ENCODE results near the gene NOTUM.
A peak's percentile ranks its signal among the peaks of the same experiment; 100 is the strongest.

The NOTUM gene

GRCh38 chr17:81908793-81909192 is 52.2 kb downstream of the NOTUM start:
- Histone ChIP-seq H3K9me2 (replicated peaks; ENCODE audit: control insufficient read depth, low read length) (no peaks in the 10 kb centered on the region), H3K4me3 (ENCODE audit: low read length) (no peak overlapping the region), H3K79me2 (ENCODE audit: control insufficient read depth, low read length) (peaks cover 17% of the 10 kb centered on the region), H3K27ac (ENCODE audit: low read depth, low read length) (no peak overlapping the region), H3K27me3 (ENCODE audit: control insufficient read depth, low read length) (no peaks in the 10 kb centered on the region), H4K20me1 (ENCODE audit: control insufficient read depth, insufficient read depth, low read depth, low read length) (no peaks in the 10 kb centered on the region; the same call in 1 of the 2 replicates), H3F3A (ENCODE audit: control insufficient read depth, insufficient read depth) (peaks cover 10% of the 10 kb centered on the region), H3K36me3 (ENCODE audit: control insufficient read depth, low read length) (peaks cover 71% of the 10 kb centered on the region), H3K4me2 (ENCODE audit: low read length) (no peak overlapping the region), H3K9me3 (ENCODE audit: control insufficient read depth, insufficient read depth, low read length) (no peaks in the 10 kb centered on the region), H3K4me1 (ENCODE audit: control insufficient read depth, low read length) (peaks cover 17% of the 10 kb centered on the region)
- TF ChIP-seq CTCF (IDR thresholded peaks at IDR 0.05; ENCODE audit: low read depth, low read length, poor library complexity, severe bottlenecking) (no peak), EZH2phosphoT487 (IDR thresholded peaks at IDR 0.05; ENCODE audit: borderline replicate concordance, low read length) (no peak)

- H3K79me2 ChIP-seq (ENCODE audit: control insufficient read depth, low read length): peaks cover 17% of the 10 kb centered on the region
- no peaks in the 10 kb centered on the region for H3K9me3 ChIP-seq (ENCODE audit: control insufficient read depth, insufficient read depth, low read length)
- H3K4me1 ChIP-seq (ENCODE audit: control insufficient read depth, low read length): peaks cover 17% of the 10 kb centered on the region
- peaks cover 63% of the 10 kb centered on the region for H3K36me3 ChIP-seq (ENCODE audit: control insufficient read depth, low read length)
- peaks cover 6% of the 10 kb centered on the region; the same call in 1 of the 2 replicates for H3F3A ChIP-seq (ENCODE audit: control insufficient read depth, insufficient read depth)
- no peak overlapping the region for H3K4me2 ChIP-seq (ENCODE audit: low read length)
- no peaks in the 10 kb centered on the region for H3K27me3 ChIP-seq (ENCODE audit: control insufficient read depth, low read length)
- peak; percentile 37 for TF ChIP-seq CTCF (IDR thresholded peaks at IDR 0.05; ENCODE audit: low read depth, low read length, poor library complexity, severe bottlenecking)
- TF ChIP-seq EZH2phosphoT487 (IDR thresholded peaks at IDR 0.05; ENCODE audit: borderline replicate concordance, low read length): no peak
- no peak overlapping the region for H3K4me3 ChIP-seq (ENCODE audit: low read length)
- no peak overlapping the region for H3K27ac ChIP-seq (ENCODE audit: low read depth, low read length)
- H3K9me2 ChIP-seq (replicated peaks; ENCODE audit: control insufficient read depth, low read length): no peaks in the 10 kb centered on the region
- no peaks in the 10 kb centered on the region; the same call in 1 of the 2 replicates for H4K20me1 ChIP-seq (ENCODE audit: control insufficient read depth, insufficient read depth, low read depth, low read length)
Observed at GRCh38 chr17:81907219-81908145, 53.5 kb downstream of the NOTUM start.

- no peak for TF ChIP-seq EZH2phosphoT487 (IDR thresholded peaks at IDR 0.05; ENCODE audit: borderline replicate concordance, low read length)
- peak; percentile 53 for TF ChIP-seq CTCF (IDR thresholded peaks at IDR 0.05; ENCODE audit: low read depth, low read length, poor library complexity, severe bottlenecking)
- Histone ChIP-seq H4K20me1 (ENCODE audit: control insufficient read depth, insufficient read depth, low read depth, low read length) (no peaks in the 10 kb centered on the region; the same call in 1 of the 2 replicates), H3K27me3 (ENCODE audit: control insufficient read depth, low read length) (no peaks in the 10 kb centered on the region; the same call in 1 of the 2 replicates), H3K9me2 (replicated peaks; ENCODE audit: control insufficient read depth, low read length) (no peaks in the 10 kb centered on the region), H3K27ac (ENCODE audit: low read depth, low read length) (no peak overlapping the region), H3K4me3 (ENCODE audit: low read length) (no peak overlapping the region), H3K36me3 (ENCODE audit: control insufficient read depth, low read length) (peaks cover 55% of the 10 kb centered on the region), H3K4me2 (ENCODE audit: low read length) (no peak overlapping the region), H3K9me3 (ENCODE audit: control insufficient read depth, insufficient read depth, low read length) (no peaks in the 10 kb centered on the region), H3F3A (ENCODE audit: control insufficient read depth, insufficient read depth) (no peaks in the 10 kb centered on the region), H3K4me1 (ENCODE audit: control insufficient read depth, low read length) (peaks cover 14% of the 10 kb centered on the region), H3K79me2 (ENCODE audit: control insufficient read depth, low read length) (peaks cover 17% of the 10 kb centered on the region)
Observed at GRCh38 chr17:81906476-81907218, 54.3 kb downstream of the NOTUM start.
